ENCODE data around the gene EXOSC6. TPM values are rescaled to one million over a fixed set of nuclear protein-coding genes. Genes with fewer than 3 reads are reported as not detected.
"Not testable (repeated sequence)": the region's sequence is repeated elsewhere in the genome, so short reads cannot be mapped to it uniquely, and the experiment has no call there.

Gene EXOSC6
- total RNA-seq, 1 donor from 2014 or later, result 124 TPM

GRCh38 chr16:70254180-70254964, 2.6 kb upstream of the EXOSC6 start:
- no peak for DNase-seq

- DNase-seq, result no peak
Observed at GRCh38 chr16:70253291-70254106, 1.8 kb upstream of the EXOSC6 start.

- DNase-seq, result no peak
Observed at GRCh38 chr16:70252355-70252988, 732 bp upstream of the EXOSC6 start.

- DNase-seq, result no peak
Observed at GRCh38 chr16:70250748-70251628, 752 bp downstream of the EXOSC6 start.

GRCh38 chr16:70249697-70250096, 2.0 kb downstream of the EXOSC6 start:
- not testable (repeated sequence) for DNase-seq

GRCh38 chr16:70238773-70239172, 13.0 kb downstream of the EXOSC6 start:
- DNase-seq, result not testable (repeated sequence)

- DNase-seq, result not testable (repeated sequence)
Observed at GRCh38 chr16:70231831-70232230, 19.9 kb downstream of the EXOSC6 start.

GRCh38 chr16:70226024-70226423, 25.7 kb downstream of the EXOSC6 start:
- not testable (repeated sequence) for DNase-seq

GRCh38 chr16:70225430-70225829, 26.3 kb downstream of the EXOSC6 start:
- not testable (repeated sequence) for DNase-seq

- not testable (repeated sequence) for DNase-seq
Observed at GRCh38 chr16:70224645-70225044, 27.1 kb downstream of the EXOSC6 start.

- not testable (repeated sequence) for DNase-seq
Observed at GRCh38 chr16:70223971-70224513, 27.7 kb downstream of the EXOSC6 start.

GRCh38 chr16:70223216-70223615, 28.5 kb downstream of the EXOSC6 start:
- DNase-seq, result not testable (repeated sequence)

GRCh38 chr16:70222574-70222973, 29.2 kb downstream of the EXOSC6 start:
- DNase-seq, result not testable (repeated sequence)

GRCh38 chr16:70218586-70218985, 33.2 kb downstream of the EXOSC6 start:
- DNase-seq, result not testable (repeated sequence)

- not testable (repeated sequence) for DNase-seq
Observed at GRCh38 chr16:70206382-70206781, 45.4 kb downstream of the EXOSC6 start.

- DNase-seq, result not testable (repeated sequence)
Observed at GRCh38 chr16:70204668-70205405, 46.9 kb downstream of the EXOSC6 start.

- not testable (repeated sequence) for DNase-seq
Observed at GRCh38 chr16:70204010-70204409, 47.7 kb downstream of the EXOSC6 start.

GRCh38 chr16:70203508-70203907, 48.2 kb downstream of the EXOSC6 start:
- DNase-seq, result not testable (repeated sequence)

GRCh38 chr16:70200063-70200462, 51.7 kb downstream of the EXOSC6 start:
- not testable (repeated sequence) for DNase-seq

- not testable (repeated sequence) for DNase-seq
Observed at GRCh38 chr16:70199170-70199569, 52.6 kb downstream of the EXOSC6 start.

- DNase-seq, result not testable (repeated sequence)
Observed at GRCh38 chr16:70198666-70199065, 53.1 kb downstream of the EXOSC6 start.

All from occipital lobe (tissue), 2 donors.